HG02763 (cell line): ENCODE data around the gene CWC22.
"Not testable (repeated sequence)": the region's sequence is repeated elsewhere in the genome, so short reads cannot be mapped to it uniquely, and the experiment has no call there.

Experiments used
- ATAC-seq: cut with Tn5 transposase; IDR thresholded peaks from one replicate; pipeline ENCODE4 v1.9.1; 2021; ENCODE audit warnings: mild to moderate bottlenecking, moderate library complexity; ENCODE audit not compliant: unreplicated experiment

The CWC22 gene

DNA sequence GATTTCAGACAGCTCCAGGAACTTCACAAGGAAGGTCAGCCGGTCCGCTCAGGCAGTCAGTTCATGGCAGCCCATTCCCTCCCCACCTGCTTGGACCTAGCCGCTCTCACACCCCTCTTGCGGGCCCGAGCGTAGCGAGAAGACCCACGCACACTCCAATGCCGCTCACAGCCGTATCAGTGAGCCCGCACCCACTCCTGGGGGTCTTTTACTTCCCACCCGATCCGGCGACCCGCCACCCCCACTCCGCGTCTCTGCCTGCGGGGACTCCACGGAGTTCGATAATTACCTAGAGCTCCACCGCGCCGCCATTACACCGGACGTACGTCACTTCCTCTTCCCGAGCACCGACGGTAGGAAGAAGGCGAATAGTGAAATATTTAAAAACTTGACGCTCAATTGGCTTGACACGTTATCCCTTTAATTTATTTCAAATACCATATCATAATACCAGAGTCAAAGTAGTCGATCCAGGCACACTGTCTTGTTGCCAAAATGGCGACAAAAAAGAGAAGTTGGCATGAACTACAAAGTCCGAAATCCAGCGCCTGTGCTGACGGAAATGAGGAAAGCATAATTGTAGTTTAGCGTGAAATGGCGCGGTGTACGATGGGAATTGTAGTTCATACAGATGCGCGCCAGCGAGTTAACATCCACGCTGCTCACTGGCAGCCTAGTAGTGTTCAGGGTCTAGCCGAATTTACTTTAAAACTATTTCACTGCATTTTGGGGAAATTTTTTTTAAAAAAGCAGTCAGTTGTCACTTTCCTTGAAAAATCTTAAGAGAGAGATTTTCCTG lies at the start of gene CWC22:
Gene CWC22, minus strand, starts transcription at position 517 of the 799 bp plus-strand sequence. CDS start 13,956 bp downstream, outside the sequence.
- peak; percentile 99 for ATAC-seq

- ATAC-seq = no peak
Measured at GRCh38 chr2:180056367-180057118, 49.4 kb upstream of the CWC22 start.

- ATAC-seq = not testable (repeated sequence)
Measured at GRCh38 chr2:180054576-180054975, 47.5 kb upstream of the CWC22 start.

GRCh38 chr2:180050246-180050645 lies 43.1 kb upstream of the CWC22 start:
- ATAC-seq = no peak

DNA sequence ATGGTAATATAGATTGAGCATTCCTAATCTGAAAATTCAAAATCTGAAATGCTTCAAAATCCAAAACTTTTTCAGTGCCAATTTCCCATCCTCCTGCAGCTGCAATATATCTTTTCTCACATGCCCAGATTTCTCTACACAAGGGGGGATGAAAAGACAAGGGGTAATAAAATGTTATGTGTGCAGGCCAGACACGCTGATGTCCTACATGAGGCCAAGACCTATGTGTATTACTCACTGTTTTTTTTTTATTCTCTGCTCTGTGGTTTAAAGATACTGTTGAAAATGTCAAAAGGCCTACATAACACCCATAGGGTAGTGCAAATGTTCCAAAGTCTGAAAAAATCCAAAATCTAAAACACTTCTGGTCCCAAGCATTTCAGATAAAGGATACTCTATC lies 41.2 kb upstream of the CWC22 start:
- no peak for ATAC-seq

- no peak for ATAC-seq
Measured at GRCh38 chr2:180046776-180047175, 39.7 kb upstream of the CWC22 start.

GRCh38 chr2:180046202-180046601 lies 39.1 kb upstream of the CWC22 start:
- no peak for ATAC-seq

- ATAC-seq = no peak
Measured at GRCh38 chr2:180040146-180040925, 33.2 kb upstream of the CWC22 start.

DNA sequence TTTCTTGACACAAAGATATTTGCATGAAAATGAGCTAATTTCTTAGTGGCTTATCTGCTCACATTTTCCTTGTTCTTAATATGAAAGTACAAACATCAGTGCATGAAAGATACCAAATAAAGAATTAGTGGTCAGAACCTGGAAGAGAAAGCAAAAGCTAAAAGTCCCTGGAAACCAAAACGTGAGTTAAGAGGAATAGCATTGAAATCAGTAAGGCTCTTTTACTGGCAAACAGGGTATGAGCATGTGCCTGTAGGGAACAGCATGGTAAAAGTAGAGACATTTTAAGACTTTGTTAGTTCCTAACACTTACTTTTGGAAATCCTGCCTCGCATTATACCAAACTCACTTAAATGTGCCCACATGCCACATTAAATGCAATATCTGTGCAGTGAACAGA lies 31.9 kb upstream of the CWC22 start:
- ATAC-seq = no peak

DNA sequence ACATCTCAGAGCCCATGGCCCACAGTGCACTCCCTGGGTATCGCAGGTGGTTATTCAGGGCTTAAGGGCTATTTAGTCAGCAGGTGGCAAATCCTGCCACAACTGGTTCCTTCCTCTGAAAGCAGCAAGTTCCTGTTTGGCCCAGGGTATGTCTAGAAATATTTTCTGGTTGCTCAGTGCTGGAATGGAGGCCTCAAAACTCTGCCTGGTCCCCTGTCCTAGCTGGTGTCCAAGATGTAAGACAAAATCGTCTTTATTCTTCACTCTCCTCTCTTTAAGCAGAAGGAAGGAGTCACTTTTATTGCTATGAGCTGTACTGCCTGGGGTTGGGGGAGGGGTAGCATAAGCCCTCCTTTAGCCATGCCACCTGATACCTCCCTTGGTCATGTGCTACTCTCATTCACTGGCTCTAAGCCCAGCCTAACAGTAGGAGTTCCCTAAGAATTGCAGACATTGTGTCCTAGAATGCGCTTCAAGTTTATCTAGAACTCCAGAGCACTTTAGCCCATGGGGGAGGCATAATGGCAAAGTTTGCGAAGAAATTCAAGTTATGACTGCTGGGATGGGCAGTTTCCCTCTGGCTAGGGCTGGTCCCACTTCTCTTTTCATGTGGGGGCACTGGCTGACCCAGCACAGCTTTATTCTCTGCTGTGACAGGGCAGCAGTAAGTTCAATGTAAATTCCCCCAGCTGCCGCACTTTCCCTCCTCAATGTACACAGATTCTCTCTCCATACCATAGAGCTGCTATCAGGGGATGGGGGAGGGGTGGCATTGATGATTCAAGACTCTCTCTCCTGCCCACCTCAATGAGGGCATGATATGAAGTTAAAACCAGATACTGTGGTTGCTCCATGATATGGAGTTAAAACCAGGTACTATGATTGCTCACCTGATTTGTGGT lies 27.1 kb upstream of the CWC22 start:
- no peak for ATAC-seq

GRCh38 chr2:180029575-180029974 lies 22.5 kb upstream of the CWC22 start:
- no peak for ATAC-seq

DNA sequence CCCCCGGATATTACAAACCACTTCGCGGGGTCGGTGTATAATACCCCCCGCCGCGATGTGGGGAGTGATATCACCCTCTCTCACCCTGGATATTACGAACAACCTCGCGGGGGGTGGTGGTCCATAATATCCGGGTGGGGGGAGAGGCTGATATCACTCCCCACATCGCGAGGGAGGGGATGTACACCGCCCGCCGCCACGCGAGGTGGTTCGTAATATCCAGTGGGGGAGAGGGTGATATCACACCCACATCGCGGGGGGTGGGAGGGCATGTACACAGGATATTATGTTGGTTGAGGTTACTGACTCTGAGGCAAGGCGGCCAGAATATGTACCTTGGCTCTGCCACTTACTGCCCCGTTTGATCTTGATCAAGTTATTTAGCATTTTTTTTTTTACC lies 14.8 kb upstream of the CWC22 start:
- no peak for ATAC-seq

DNA sequence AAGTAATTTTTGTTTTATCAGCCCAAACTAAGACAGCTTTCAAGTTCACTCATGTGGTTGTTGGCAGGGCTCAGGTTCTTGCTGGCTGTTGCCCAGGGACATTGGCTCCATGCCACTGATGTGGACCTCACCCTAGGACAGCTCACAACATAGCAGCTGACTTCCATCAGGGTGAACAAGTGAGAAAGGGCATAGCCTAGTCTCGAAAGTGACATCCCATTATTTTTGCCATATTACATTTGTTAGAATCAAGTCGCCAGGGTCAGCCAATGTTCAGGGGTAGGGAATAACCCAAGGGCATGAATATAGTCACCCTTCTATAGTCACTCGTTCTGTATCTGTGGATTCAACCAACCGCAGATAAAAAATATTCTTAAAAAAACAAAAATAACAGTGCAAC lies 10.7 kb upstream of the CWC22 start:
- no peak for ATAC-seq

DNA sequence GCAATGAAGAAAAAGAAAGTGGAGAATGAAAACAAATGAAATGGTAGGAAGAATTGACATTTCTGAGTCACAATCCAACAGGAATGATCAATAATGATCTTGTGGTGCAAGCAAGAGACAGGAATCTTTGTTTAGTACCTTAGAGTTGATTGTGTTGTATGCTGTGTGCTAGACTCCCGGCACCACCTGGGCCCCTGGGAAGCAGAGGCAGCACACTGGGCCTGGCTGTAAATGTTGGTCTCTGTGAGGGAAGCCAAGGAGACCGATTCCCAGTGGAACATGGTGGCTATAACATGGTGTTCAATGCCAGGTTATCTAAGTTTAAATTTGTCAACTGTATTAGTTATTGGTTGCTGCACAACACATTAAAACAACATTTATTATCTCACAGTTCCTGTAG lies 9.8 kb upstream of the CWC22 start:
- ATAC-seq = no peak

- ATAC-seq = no peak
Measured at GRCh38 chr2:180015951-180016709, 9.0 kb upstream of the CWC22 start.

DNA sequence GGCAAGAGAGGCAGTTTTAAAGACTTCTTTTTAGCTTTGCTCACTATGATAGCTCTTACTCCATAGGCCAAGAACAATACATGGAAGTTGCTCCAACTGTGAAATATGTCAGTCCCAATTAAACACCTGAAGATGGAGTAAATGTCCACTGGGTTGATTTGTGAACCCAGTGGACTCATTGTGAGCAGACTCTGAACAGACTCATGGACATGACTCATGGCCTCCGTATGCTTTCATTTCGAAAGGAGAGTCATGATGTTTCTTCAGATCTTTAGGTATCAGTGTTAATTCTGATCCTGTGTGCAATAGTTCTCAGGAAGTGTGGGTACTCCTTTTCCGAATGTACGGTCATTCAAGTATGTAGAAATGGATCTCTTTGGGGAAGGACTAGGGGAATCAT lies 5.4 kb upstream of the CWC22 start:
- no peak for ATAC-seq

GRCh38 chr2:180010701-180011100 lies 3.6 kb upstream of the CWC22 start:
- no peak for ATAC-seq

DNA sequence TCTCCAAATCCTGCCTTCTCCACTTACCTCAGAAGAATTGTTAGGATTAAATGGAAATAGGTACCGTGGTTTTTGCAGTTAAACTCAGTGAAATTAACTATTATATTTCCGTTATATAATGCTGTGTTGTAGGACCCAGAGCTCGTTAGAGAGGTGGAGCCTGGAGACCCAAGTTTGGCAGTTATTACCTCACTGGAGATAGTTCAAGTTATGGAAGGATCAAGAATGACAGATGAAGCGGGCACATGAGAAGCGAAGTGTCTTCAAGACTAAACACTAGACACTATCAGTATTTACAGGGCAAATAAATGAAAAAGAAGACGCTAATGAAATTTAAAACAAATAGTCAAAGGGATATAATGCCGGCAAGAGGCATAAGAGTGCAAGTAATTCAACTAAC lies 866 bp downstream of the CWC22 start:
- no peak for ATAC-seq

- not testable (repeated sequence) for ATAC-seq
Measured at GRCh38 chr2:180005465-180005864, 1.6 kb downstream of the CWC22 start.

DNA sequence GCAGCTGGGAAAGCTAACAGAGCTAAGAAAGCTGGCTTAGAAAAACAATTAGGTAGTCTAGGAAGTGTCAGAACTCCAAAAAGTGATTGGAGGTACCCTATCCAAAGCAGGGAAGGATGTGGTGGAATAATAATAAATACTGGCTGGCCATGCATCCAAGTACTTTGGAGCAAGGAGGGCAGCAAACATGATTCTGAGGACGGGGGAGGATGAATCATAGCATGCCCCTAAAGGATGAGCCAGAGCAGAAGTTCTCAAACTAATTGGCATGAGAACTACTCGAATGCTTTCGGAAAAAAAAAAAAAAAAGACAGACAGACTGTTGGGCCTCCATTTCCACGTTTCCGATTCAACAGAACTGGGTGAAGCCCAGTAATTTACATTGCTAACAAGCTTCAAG lies 2.4 kb downstream of the CWC22 start:
- ATAC-seq = no peak
